Breast epithelium (tissue), 3 donors: ENCODE measurements around the gene SCYL2.

Source experiments
- POLR2AphosphoS5 ChIP-seq, 3 donors: sonication (generic); formaldehyde crosslinking; IDR thresholded peaks; one replicate each; pipeline ENCODE4 v1.6.1; 2017; ENCODE audit warnings: antibody characterized with exemption in 3 of 3
- TF ChIP-seq, protein P1 (sequence below), 3 donors: fragments of 450-650 bp; IDR thresholded peaks; one replicate each; pipeline ENCODE4 v1.5.1; 2016 to 2017; ENCODE audit warnings: antibody characterized with exemption in 3 of 3, mild to moderate bottlenecking in 3 of 3, moderate library complexity in 3 of 3

DNA sequence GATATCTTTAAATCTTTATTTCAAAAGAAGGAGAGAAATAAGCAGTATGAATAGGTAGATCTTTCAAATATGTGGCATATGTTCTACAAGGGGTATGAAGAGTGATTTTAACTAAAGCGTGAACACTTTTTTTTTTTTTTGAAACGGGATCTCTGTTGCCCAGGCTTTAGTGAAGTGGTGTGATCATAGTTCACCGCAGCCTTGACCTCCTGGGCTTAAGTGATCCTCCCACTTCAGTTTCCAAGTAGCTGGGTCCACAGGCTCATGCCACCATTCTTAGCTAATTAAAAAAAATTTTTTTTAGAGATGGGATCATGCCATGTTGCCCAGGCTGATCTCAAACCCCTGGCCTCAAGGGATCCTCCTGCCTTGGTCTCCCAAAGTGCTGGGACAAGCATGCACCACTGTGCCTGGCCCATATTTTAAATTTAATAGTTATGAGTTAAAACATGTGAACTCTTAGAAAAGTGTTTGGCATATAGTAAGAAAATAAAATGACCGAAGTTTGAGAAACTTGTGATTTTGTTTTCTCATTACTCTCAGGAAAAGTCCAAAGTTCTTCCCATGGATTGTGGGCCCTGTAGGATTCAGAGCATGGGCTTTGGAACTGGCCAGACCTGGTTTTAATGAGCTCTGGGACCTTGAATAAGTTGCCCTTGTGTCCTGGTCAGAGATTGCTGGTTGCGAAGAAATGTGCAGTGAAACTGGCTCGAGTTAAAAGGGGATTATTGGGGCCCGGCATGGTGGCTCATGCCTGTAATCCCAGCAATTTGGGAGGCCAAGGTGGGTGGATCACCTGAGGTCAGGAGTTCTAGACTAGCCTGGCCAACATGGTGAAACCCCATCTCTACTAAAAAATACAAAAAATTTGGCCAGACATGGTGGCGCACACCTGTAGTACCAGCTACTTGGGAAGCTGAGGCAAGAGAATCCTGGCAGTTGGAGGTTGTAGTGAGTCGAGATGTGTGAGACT lies 116.9 kb downstream of the SCYL2 start:
- TF ChIP-seq, protein P1, sequence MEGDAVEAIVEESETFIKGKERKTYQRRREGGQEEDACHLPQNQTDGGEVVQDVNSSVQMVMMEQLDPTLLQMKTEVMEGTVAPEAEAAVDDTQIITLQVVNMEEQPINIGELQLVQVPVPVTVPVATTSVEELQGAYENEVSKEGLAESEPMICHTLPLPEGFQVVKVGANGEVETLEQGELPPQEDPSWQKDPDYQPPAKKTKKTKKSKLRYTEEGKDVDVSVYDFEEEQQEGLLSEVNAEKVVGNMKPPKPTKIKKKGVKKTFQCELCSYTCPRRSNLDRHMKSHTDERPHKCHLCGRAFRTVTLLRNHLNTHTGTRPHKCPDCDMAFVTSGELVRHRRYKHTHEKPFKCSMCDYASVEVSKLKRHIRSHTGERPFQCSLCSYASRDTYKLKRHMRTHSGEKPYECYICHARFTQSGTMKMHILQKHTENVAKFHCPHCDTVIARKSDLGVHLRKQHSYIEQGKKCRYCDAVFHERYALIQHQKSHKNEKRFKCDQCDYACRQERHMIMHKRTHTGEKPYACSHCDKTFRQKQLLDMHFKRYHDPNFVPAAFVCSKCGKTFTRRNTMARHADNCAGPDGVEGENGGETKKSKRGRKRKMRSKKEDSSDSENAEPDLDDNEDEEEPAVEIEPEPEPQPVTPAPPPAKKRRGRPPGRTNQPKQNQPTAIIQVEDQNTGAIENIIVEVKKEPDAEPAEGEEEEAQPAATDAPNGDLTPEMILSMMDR (IDR thresholded peaks at IDR 0.05): no peak
- TF ChIP-seq POLR2AphosphoS5 (IDR thresholded peaks at IDR 0.05): no peak
